ENCODE measurements around the gene WFDC5.

DNA sequence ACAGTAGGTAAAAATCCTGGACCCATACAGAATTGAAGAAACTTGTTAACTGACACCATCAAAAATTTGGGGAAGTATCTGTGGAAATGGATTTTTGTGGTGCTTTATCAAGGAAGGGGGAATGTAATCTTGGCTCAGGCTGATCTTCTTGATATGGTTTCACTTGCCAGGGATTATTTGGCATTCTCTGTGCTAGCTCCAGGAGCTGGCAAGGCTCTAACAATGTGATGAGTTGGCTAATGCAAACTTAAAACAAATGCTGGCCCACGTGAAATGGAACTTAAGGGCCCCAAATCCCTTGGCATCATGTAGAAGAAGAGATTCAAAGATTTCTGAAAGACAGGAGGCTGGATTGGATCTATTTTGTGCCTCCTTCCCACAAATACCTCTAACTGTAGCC, 27.2 kb downstream of the WFDC5 start:
- TF ChIP-seq EP300 (IDR thresholded peaks at IDR 0.05; ENCODE audit: low read depth) (no peak), POLR2AphosphoS5 (IDR thresholded peaks at IDR 0.05) (no peak)
